Measurements from ENCODE around the gene CYB5D1. TPM values are rescaled to one million over a fixed set of nuclear protein-coding genes. Genes with fewer than 3 reads are reported as not detected.

Gene CYB5D1
- total RNA-seq, 1 experiment from 2014 or later, result 5.3 TPM

DNA sequence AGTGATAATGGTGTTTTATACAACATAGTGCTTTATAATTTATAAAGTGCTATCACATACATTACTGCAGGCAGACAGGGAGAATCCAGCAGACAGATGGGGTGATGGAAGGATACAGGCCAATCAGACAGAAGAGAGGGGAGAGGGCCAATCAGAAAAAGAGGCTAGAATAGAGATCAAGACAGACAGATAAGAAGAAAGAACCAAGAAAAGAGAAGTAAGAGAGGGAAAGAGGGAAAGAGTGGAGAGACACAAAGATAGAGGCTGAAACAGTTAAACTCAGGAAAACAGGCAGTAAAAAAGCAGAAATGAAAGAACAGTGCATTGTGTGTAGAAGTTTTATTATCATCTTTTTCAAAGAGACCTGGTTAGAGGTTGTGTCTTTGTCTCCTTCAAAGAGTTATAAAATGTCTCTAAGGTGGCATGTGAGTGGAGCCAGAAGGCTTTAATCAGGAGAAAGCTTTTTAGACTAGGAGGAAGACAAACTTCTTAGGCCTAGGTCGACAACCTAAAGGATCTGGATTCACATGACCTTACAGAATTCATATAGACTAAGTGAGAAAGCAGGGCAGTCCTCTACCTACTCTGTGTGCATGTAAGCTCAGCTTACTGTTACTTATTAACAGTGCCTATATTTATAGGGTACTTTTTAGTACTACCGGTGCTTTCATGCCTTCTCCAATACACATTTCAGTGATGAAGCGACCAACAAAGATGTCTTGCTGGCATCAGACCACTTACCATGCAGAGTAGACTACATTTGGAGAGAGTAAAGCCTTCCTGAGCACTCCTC, 22.5 kb downstream of the CYB5D1 start:
- Histone ChIP-seq H3K4me3 (no peak overlapping the region), H3K9me3 (replicated peaks) (no peaks in the 10 kb centered on the region), H3K27me3 (no peaks in the 10 kb centered on the region), H3K4me1 (no peaks in the 10 kb centered on the region), H3K27ac (no peak overlapping the region), H3K36me3 (peaks cover 25% of the 10 kb centered on the region)
- DNase-seq, result no peak

DNA sequence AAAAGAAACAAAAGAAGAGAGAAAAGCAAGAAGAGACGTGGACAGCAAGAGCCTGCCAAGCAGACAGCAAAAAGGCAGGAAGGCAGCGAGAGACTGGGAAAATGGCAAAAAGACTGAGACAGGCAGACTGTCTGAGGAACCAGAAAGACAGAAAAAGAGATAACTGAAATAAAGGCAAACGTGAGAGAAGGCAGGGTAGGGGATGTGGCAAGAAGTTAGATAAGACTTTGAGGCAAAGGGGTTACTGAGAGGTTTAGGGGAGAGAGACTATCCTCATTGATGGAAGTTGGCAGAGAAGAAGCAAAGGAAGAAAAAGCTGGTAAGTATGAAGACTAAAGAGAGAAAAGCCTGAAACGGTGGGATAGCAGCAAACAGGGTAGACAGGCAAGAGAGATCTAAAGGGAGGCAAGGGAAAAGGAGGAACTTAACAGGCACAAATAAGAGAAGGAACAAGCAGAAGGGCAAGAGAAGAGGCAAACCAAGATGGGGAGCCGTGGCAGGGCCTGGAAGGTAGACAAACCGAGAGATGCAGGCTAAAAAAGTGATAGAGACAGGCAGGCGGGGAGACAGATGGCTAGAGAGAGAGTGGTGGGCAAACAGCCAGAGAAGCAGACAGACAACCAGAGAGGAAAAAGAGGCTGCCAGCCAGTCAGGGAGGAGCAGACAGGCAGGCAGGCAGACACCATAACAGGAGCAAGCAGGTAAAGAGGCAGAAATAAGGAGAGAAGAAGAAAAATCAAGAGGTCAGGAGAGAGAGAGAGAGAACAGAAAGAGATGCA, 23.7 kb downstream of the CYB5D1 start:
- H3K36me3 ChIP-seq, result peaks cover 22% of the 10 kb centered on the region
- no peak overlapping the region for H3K27ac ChIP-seq
- DNase-seq, result peak; percentile 26 to 39
- peak overlapping the region; percentile 6; the same call in 1 of the 2 replicates for H3K4me3 ChIP-seq
- no peaks in the 10 kb centered on the region for H3K4me1 ChIP-seq
- no peaks in the 10 kb centered on the region for H3K9me3 ChIP-seq (replicated peaks)
- H3K27me3 ChIP-seq, result no peaks in the 10 kb centered on the region

DNA sequence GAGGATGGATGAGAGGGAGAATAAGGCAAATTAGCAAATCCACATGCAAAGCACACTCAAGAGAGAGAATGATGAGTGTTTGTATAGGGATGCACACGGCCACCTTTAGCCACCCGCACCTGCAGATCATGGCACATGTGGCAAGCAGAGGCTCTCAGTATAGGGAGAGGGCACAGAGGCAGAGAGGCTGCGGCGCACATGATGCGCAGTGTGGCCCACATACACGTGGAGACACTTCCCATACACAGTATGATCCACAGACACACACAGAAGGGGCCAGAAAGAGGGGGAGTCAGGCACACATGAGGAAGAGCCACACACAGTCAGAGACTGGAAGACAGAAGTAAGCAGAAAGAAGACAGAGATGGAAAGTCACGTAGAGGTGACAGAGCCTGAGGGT, 24.3 kb downstream of the CYB5D1 start:
- Histone ChIP-seq H3K4me3 (peak overlapping the region; percentile 6; the same call in 1 of the 2 replicates), H3K27me3 (no peaks in the 10 kb centered on the region), H3K36me3 (peaks cover 19% of the 10 kb centered on the region), H3K9me3 (replicated peaks) (no peaks in the 10 kb centered on the region), H3K4me1 (no peaks in the 10 kb centered on the region), H3K27ac (no peak overlapping the region)
- no peak for DNase-seq

DNA sequence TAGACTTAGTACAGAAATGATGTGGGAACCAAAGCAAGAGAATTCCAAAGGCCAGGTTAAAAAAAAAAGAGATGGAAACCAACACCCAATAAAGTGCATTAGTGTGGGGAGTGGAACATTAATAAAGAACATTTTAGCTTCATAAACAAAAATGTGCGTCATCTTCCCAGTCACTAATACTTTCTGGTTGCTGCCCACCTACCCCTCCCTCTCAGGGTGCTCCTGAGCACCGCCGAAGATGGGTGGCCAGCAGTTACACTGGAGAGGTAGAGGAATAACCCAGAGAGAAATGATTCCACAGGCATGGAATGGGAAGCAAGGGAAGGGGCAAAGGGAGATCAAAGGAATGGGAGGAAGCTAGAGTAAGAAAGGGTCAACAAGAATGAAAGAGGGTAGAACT, 24.8 kb downstream of the CYB5D1 start:
- Histone ChIP-seq H3K4me3 (no peak overlapping the region), H3K27me3 (no peaks in the 10 kb centered on the region), H3K27ac (no peak overlapping the region), H3K36me3 (peaks cover 15% of the 10 kb centered on the region), H3K9me3 (replicated peaks) (no peaks in the 10 kb centered on the region), H3K4me1 (no peaks in the 10 kb centered on the region)
- DNase-seq, result no peak

DNA sequence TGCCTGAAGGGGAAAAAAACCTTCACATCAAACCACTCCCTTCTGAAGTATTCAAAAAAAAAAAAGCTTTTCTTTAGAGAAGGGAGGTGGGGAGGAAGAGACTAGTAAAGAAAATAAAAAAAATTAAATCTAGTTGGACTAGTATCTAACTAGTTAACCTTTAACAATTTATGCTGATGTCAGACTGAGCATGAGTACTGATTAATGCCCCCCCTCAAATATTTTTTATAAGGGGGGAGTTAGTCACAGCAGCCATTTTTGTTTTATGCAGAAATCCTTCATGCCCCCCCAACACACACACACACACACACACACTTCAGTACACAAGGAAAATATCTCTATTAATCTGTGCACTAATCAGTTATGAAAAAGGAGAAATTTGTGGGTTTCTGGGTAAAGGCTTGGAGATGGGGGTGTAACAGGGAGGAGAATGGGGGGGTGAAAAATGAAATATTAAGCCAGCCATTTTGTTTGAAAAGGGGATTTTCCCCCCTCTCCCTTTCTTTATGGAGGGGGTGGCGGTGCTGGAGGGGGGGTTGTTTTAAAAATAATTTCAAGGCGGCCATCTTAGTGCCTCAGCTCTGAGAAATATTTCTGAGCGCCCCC, 26.1 kb downstream of the CYB5D1 start:
- H3K4me1 ChIP-seq, result peaks cover 4% of the 10 kb centered on the region; the same call in 1 of the 2 replicates
- peak overlapping the region; percentile 56 for H3K4me3 ChIP-seq
- no peaks in the 10 kb centered on the region for H3K27me3 ChIP-seq
- peak in 1 of 2 experiments; percentile 38 for DNase-seq
- peak overlapping the region; percentile 86 for H3K27ac ChIP-seq
- H3K9me3 ChIP-seq (replicated peaks), result no peaks in the 10 kb centered on the region
- peaks cover 14% of the 10 kb centered on the region for H3K36me3 ChIP-seq

DNA sequence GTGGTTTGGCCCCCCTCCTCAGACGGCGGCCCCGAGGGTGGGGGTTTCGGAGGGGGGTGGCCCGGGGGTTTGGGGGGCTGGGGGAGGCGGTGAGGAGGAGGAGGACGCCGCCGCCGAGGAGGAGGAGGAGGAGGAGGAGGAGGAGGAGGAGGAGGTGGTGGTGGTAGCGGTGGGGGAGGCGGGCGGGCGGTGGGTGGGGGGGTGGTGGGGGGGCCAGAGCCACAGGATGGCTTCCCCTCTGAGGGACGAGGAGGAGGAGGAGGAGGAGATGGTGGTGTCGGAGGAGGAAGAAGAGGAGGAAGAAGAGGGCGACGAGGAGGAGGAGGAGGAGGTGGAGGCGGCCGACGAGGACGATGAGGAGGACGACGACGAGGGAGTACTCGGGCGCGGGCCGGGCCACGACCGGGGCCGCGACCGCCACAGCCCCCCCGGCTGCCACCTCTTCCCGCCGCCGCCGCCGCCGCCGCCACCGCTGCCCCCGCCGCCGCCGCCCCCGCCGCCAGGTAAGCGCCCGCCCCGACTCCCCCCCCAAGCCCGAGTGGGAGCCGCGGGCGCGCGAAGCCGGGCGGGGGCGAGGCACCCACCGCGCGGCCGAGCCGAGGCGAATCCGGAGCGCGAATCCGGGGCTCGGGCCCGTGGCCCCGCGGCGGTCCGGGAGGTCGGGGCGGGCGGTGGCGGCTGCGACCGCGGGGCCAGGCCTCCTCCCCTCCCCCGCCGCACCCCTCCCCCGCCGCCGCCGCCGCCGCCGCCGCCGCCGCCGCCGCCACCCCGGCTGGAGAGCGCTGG, 27.0 kb downstream of the CYB5D1 start:
- peaks cover 13% of the 10 kb centered on the region for H3K36me3 ChIP-seq
- no peaks in the 10 kb centered on the region for H3K9me3 ChIP-seq (replicated peaks)
- no peak for DNase-seq
- H3K4me1 ChIP-seq, result peaks cover 10% of the 10 kb centered on the region
- H3K27ac ChIP-seq, result peak overlapping the region; percentile 99
- peak overlapping the region; percentile 73 for H3K4me3 ChIP-seq
- no peaks in the 10 kb centered on the region for H3K27me3 ChIP-seq

DNA sequence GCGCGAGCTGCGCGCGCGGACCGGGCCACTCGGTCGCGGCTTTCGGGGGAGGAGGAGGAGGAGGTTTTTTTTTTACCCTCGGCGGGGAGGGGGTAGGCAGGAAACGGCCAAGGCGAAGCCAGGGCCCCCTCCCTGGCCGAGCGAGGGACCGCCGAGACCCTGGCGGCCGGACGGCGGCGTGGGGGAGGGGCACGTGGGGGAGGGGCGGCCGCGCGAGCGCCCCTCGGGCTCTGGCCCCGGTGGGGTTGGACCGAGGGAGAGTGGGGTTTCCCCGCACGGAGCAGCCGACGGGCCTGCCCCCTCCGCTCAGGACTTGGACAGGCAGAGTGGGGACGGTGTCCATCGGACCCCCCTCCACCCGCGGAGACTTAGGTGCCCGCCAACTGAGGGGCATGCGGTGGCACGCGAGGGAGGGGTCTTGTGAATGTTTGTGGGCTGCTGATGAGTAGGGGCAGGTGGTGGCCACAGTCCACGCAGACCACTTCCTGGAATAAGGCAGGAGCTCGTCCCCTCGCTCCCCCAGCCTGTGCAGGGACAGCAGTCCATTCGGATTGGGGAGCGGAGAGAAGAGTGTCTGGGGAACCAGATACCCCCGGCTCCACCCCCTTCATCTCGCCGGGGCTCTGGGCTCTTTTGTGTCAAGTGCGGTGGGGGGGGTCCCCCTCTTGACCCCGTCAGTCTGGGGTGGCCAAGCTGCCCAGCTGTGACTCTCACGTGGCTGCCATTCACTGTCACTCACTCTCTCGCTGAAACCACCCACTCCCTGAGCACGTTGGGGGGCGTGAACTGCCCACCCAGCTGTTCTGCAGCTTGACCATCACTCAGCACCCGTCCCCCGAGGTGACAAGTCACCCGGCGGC, 27.8 kb downstream of the CYB5D1 start:
- Histone ChIP-seq H3K36me3 (peaks cover 14% of the 10 kb centered on the region), H3K27me3 (no peaks in the 10 kb centered on the region), H3K4me1 (peaks cover 19% of the 10 kb centered on the region), H3K9me3 (replicated peaks) (no peaks in the 10 kb centered on the region), H3K27ac (peak overlapping the region; percentile 99), H3K4me3 (peak overlapping the region; percentile 73)
- peak; percentile 96 to 97 for DNase-seq

DNA sequence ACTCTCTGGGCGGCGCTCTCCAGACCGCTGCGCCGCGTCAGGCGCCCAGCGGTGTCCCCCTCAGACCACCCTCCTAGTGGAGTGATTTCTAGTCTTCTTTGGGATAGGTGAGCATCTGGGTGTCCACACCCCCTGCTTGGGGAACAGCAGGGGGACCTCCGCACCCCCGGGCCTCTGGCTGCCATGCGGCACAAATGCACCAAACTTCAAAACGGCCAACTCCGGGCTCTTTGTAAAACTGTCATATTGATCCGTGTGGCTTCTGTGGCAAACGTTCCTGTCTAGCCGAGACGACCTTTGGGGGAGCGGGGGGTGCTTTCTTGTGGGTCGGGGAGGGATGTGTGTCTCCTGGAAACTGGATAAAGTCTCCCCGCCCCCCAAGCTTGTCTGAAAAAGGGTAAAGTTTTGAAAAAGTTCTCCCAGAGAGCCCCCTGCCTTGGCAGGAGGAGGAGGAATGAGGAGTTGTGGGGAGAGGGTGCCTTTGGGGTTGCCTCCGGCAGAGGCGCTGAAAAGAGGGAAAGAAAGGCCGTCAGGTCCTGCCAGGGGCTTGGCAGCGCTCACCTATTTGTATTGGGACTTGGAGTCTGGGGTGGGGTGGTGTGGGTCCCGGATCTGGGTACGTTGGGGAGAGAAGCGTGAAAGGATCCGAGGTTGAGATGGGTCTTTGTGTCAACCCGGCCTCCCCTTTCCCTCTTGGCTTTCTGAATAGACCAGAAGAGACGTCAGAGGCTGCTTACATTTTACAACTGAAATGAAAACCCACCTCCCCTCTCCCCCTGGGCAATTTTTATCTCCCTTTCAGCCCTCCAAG, 28.6 kb downstream of the CYB5D1 start:
- peak; percentile 37 to 44 for DNase-seq
- no peaks in the 10 kb centered on the region for H3K27me3 ChIP-seq
- H3K36me3 ChIP-seq, result peaks cover 20% of the 10 kb centered on the region
- H3K4me1 ChIP-seq, result peaks cover 27% of the 10 kb centered on the region
- H3K27ac ChIP-seq, result peak overlapping the region; percentile 99
- no peaks in the 10 kb centered on the region for H3K9me3 ChIP-seq (replicated peaks)
- H3K4me3 ChIP-seq, result peak overlapping the region; percentile 73

DNA sequence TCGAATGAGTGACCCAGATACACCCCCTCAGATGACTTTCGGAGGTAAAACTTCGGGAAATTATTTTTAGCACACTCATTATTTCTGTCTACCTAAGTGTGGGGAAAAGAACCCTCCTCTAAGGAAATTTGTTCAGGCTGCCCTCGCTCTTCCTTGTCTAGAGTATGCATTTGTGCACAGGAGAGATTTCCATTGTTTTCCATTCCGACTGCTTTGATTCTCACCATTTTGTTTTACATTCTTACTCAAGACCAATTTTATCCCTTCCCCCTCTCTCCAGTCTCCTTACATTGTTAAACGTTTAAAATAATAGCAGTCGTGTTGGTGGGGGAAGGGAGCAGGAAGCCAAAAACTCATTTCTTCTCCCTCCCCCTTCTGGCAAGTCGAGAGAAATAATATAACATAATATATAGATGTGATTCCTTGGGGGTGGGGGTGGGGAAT, 29.3 kb downstream of the CYB5D1 start:
- no peak for DNase-seq
- Histone ChIP-seq H3K4me3 (peak overlapping the region; percentile 73), H3K9me3 (replicated peaks) (no peaks in the 10 kb centered on the region), H3K4me1 (peaks cover 33% of the 10 kb centered on the region), H3K36me3 (peaks cover 26% of the 10 kb centered on the region), H3K27me3 (no peaks in the 10 kb centered on the region), H3K27ac (peak overlapping the region; percentile 99)

DNA sequence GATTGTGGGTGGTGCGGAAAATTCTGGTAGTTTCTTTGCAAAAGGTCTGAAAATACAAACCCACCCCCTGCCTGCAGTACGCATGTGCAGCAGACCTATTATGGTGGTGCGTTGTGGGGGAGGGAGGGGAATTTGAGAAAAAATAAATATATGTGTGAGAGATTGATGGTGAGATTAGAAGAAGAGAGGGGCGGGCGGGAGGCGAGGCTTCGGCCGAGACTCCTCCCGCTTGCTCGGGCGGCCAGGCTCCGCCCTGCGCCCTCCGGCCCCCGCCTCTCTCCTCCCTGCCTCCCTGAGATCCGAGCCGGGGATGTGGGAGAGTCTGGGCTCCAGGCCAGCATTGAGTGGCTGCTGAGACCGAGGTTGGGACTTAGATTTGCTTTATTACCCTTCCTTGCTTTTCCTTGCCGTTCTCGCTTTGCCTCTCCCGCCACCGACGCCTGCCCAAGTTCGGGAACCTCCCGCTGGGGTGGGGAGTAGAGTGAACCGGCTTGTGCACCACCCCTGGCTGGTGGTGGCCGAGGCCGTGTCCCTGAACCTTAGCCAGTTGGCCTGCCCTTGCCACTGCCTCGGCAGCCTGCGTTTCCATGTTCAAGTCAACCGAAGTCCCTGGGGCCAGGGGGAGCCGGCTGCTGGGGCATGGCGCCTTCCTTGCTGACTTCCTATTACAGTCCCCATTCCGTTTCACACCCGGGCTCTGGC, 29.8 kb downstream of the CYB5D1 start:
- H3K4me3 ChIP-seq, result peak overlapping the region; percentile 73
- DNase-seq, result peak; percentile 91 to 94
- no peaks in the 10 kb centered on the region for H3K27me3 ChIP-seq
- peaks cover 28% of the 10 kb centered on the region for H3K36me3 ChIP-seq
- no peaks in the 10 kb centered on the region for H3K9me3 ChIP-seq (replicated peaks)
- peak overlapping the region; percentile 99 for H3K27ac ChIP-seq
- peaks cover 37% of the 10 kb centered on the region for H3K4me1 ChIP-seq

DNA sequence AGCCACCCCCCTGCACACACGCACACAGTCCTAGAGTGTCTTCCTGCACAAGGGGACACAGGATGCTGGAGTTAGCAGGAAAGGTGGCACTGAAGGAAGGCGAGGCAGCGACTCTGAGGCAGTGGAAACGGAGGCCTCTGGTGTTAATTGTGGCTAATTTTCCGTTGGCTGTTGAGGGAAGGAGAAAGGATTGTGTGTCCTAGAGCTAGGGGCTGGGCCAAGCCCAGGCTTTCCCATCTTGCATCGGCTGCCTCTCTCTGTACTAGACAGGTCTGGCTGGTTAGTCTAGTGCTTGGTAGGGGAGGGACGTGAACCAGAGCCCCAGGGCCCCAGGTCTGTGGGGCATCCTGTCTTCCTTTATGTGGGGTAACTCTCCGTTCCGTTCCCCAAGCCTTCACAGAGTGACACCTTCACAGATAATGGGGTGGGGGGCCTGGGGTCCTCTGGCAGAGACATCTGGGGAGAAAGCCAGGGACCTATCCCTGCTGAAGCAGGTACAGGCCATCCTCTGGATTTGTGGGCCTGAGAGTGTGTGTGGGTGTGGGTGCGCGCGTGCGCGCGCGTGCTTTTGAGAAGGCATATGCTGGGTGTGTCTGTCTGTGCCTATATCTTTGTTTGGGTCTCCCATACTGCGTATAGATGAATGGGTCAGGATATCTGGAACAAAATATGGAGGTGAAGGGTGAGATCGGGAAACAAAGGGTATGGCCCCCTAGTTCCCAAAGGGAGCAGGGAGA, 30.5 kb downstream of the CYB5D1 start, which contains the start of gene CHD3:
Gene CHD3 (plus strand): TSS at position 606 of the 737 bp plus-strand sequence. CDS start 212 bp downstream, outside the sequence.
- peak within 1 kb of the TSS; percentile 73 for H3K4me3 ChIP-seq
- H3K9me3 ChIP-seq (replicated peaks), result no peaks in the 10 kb centered on the region
- H3K36me3 ChIP-seq, result peaks cover 28% of the 10 kb centered on the region
- H3K27ac ChIP-seq, result peak within 1 kb of the TSS; percentile 81
- H3K27me3 ChIP-seq, result no peaks in the 10 kb centered on the region
- H3K4me1 ChIP-seq, result peaks cover 42% of the 10 kb centered on the region
- DNase-seq, result peak; percentile 29 to 31

Data from SJCRH30 (cell line).